Measurements from ENCODE around the gene PRPH2.
"Not testable (repeated sequence)": the region's sequence is repeated elsewhere in the genome, so short reads cannot be mapped to it uniquely, and the experiment has no call there.

GRCh38 chr6:42733867-42734481 lies 11.6 kb upstream of the PRPH2 start:
- TF ChIP-seq CTCF, POLR2A (IDR thresholded peaks at IDR 0.05): not testable (repeated sequence)

Data from Peyer's patch (tissue), 4 donors.